NT2/D1 (cell line): ENCODE results near the gene PPIF.

Source experiments
- SUZ12 ChIP-seq: IDR thresholded peaks from 2 replicates; pipeline ENCODE4 v1.6.1; 2011; ENCODE audit not compliant: insufficient read length, insufficient read depth; ENCODE audit errors: extremely low read depth
- YY1 ChIP-seq: IDR thresholded peaks from 2 replicates; pipeline ENCODE4 v1.6.1; 2011; ENCODE audit not compliant: insufficient read length, insufficient read depth
- ZNF274 ChIP-seq: IDR thresholded peaks from 2 replicates; pipeline ENCODE4 v1.6.1; 2011; ENCODE audit warnings: mild to moderate bottlenecking, low read depth, low read length

DNA sequence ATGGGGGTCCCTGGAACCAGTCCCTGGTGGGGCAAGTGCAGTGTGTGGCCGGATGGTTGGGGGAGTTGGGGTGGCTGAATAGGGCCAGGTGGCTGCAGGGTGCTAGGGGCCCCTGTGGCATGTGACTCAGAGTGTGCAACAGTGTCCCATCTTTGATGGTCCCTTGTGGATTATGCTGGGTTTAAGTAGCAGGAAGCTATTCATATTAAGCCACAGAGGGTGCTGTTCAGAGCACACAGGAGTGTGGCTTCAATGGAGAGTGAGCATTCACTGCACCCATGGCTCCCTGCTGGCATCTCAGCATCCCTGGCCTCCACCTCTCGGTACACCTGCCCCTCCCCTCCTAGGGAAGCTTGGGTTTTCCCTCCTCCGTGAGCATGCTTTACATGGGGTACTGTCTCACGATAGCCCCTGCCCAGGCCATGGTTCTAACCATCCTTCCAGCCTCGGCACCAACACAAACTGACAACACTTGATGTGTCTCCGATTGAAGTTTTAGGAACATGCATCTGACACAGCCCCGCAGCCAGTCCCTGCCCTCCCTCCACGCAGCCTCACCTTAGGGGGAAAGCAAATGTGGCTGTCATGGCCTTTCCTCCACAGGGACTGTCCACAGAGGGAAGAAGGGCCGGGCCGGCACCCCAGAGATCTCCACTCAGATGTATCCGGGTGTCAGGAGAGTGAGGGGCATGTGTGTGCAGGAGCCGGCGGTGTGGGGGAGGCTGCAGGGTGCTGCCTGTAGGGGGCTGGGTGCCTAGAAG lies 30.4 kb upstream of the PPIF start:
- TF ChIP-seq SUZ12 = no peak
- TF ChIP-seq YY1 = no peak
- TF ChIP-seq ZNF274 = no peak
